GM18520 (cell line): ENCODE data around the gene AFMID.

Experiments used
- ATAC-seq: cut with Tn5 transposase; IDR thresholded peaks from one replicate; pipeline ENCODE4 v1.9.1; 2021; ENCODE audit not compliant: unreplicated experiment

AFMID gene

DNA sequence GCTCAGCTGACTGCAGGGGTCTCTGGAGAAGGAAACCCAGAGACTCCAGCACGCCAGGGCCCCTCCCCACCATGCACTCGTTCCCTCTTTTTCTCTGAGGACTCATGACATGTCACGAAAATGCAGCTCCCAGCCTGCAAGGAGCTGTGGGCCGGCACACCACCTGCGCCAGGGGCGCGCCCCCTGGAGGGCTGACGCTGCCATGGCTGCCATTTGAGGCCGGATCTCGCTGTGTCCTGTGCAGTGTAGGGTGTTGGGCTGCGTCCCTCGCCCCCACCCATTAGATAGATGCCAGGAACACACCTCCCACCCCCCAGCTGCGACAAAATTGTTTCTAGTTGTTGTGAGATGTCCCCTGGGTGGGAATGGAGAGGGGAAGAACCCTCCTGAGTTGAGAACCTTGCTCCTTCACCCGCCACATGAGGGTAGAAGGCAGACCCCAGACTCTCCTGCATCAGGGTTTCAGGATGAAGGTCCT, 10.6 kb upstream of the AFMID start:
- ATAC-seq, result no peak

DNA sequence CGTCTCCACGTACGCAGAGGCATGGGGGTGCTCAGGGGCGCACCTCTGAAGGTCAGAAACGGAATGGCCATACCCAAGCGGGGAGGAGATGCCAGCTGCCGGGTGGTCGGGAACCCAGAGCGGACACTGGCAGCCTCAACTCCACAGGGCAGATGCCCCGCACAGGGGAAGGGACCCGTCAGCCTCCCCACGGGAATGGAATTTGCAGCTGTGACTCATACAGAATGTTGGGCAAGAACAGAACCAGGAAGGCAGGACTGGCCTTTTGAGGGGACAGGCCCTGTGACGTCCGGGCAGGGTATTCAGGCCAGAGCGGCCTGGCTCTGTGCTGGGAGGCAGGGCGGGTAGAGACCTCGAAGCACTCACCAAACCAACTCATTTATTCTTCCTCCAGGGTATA, 7.8 kb upstream of the AFMID start:
- no peak for ATAC-seq

DNA sequence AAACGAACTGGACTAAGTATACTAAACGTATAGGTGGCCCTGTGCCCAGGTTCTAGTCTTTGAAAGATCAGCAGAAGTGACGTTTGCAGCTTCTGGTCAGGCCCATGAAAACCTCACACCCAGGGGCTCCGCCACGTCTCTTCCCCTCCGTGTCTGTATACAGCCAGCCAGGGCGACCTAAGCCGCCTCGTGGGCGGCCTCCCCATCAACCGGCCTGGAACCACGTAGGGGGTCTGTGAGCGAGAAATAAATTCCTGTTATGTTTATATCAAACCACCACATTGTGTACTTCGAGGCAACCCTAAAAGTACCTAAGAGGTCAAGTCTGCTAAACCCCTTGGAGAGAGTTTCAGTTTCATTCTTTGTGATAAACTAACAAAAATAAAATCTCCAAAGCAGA, 7.1 kb upstream of the AFMID start:
- ATAC-seq, result no peak

DNA sequence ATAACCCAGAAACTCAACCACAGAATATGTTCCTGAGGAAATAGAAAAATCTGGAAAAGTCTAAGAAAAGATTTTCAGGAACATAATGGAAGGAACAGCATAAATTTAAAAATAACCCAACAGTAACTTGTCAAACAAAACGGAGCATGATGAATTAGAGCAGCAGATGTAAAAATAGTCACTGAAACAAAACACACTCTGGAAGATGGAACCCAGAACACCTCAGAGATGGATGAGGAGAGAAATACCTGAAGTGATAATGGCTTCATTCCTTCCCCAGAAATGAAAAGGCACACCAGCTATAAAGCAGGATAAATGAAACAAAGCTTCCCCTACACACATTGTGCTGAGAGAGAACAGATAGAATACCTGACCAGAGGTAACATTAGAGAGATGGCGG, 6.7 kb upstream of the AFMID start:
- ATAC-seq, result no peak

DNA sequence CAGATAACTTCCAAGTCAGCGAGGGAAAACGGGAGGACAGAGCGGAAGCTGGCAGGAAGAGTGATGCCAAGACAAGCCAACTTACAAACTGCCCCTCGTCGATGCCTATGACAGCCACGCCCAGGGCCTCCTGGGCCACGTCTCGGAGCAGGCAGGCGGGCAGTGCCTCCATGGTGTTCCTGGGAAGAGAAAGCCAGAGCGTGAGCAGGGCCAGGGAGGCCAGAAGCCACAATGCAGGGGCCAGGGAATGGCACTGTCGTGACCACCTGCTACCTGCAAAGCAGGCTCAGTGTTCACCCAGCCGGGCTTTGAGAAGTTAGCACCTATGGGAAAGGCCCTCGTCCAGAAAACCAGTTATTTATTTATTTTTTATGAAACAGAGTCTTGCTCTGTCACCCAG, 4.7 kb upstream of the AFMID start:
- ATAC-seq, result no peak

DNA sequence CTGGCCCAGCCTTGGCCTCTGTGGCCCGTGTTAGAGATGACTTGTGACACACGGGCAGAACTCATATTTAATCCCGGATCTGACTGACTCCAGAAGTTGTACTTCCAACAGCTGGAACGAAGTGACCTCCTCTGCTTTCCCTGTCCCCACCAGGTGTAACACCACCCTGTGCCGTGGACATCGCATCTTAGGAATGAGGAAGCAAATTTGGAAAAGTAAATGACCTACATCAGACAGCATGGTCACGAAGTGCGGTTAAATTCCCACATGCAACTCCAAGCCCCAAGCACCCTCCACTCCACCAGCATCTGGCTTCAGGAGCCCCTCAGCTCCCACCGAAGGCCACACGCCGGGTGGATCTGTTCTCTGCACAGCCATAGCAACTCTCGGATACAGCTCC, 3.2 kb upstream of the AFMID start:
- no peak for ATAC-seq

DNA sequence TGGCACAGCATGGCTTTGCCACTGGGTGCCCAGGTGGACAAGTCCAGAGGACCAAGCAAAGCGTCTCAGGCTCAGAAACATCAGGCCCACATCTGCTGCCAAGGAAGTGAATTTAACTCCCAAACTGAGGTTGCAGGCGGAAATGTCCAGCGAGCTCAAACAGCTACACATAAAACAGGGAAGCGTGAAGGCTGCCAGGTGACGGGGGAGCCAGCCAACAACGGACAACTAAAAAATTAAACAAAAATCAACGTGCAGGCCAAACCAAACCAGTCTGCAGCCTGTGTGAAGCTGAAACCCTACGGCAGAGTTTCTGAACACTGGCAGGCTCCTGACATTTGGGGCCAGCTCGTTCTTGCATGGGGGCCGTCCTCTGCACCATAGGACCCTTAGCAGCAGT, 2.8 kb upstream of the AFMID start:
- no peak for ATAC-seq

DNA sequence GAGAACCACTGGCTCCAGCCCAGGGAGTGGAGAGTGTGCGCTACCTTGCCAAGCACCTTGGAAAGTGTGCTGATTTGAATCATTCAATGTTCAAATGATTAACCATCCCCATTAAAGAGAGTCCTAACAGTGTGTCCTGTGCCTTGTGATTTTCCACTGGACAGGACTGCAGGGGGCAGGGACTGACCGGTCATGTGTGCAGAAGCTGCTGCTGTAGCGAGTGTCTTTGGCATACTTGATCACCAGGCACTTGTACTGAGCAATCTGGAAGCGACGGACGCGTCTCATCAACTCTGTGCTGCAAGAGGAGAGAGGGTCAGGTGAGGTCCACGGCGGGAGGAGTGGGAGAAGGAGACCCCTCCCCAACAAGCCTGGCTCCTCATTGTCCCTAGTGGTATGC, 2.3 kb upstream of the AFMID start:
- ATAC-seq, result no peak

DNA sequence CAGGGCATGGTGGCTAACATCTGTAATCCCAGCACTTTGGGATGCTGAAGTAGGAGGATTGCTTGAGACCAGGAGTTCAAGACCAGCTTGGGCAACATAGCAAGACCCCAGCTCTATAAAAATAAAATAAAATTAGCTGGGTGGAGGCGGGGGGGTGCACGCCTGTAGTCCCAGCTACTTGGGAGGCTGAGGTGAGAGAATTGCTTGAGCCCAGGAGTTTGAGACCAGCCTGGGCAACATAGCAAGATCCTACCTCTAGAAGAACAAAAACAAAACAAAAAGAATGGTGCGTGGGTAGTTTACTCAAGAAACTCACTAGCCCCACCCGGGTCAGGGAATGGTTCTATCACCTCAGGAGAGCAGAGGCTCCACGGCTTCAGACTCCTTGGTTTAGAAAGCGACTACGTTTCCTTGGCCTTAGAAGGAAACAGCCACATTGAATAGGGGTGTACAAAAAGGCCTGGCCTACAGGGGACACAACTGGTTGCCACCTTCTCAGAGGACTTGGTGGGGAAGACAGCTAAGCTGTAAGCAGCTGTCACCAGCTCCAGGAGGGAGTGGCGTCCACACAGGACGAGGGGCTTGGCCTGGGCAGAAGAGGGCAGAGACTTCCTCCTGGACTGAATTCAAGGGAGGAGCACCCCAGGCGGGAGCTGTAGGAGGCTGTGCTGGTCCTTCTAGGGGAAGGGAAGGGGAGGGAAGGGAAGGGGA, 1.0 kb upstream of the AFMID start:
- no peak for ATAC-seq

DNA sequence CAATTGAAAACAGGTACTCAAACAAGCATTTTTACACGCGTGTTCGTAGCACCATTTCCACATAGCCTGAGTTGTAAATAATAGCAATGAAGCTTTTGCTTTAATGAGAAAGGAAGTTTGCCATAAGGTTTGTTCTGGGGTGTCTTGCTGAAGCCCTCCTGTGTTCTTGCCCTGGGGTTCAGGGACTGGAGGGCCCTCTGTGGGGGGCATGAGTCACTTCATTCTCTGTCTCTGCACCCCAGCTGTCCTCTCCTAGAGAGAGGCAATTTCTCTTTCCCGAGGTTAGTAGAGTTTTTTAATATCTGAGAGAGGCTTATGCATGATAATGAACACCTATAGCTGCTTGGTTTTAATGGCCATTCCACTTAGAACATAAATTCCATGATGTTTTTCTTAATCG, 9.6 kb downstream of the AFMID start:
- ATAC-seq, result no peak

DNA sequence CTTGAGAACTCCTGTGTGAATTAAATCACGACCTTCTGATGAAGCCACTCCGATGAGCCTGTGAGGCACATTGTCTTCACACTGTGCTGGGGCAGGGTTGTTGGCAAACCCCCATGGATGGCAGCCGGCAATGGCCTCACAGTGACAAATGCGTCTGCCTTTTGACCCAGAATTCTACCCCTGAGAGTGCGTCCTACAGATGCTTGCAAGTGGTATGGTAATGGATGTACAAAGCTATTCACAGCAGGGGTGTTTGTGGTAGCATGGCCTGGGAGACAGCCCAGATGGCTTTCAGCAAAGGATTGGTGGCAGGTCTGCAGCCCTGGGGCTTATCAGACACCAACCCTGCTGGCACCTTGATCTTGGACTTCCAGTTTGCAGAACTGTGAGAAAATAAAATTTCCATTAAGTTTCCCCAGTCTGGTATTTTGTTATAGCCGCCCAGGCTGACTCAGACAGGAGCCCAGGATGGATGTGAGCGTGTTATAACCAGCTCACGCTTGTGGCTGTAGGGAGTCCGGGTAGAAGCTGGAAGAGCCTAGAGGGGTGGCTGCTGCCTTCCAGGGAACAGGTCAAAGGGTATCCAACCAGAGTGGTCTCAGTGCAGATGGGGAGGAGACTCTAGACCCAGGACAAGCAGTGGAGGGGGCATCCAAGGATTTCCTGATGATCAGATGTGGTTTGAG, 10.1 kb downstream of the AFMID start:
- ATAC-seq, result no peak

DNA sequence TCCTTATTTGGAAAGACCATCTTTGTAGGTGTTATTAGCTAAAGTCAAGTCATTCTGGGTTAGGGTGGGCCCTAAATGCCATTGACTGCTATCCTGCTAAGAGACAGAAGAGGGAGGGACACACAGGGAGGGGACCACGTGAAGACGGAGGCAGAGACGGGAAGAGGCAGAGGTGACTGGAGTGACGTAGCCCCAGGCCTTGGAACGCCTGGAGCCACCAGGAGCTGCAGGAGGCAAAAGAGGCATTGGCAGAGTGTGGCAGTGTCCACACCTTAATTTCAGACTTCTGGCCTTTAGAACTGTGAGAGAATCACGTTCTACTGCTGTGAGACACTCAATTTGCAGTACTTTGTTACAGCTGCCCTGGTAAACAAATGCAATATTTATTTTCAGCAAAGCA, 13.3 kb downstream of the AFMID start:
- no peak for ATAC-seq

DNA sequence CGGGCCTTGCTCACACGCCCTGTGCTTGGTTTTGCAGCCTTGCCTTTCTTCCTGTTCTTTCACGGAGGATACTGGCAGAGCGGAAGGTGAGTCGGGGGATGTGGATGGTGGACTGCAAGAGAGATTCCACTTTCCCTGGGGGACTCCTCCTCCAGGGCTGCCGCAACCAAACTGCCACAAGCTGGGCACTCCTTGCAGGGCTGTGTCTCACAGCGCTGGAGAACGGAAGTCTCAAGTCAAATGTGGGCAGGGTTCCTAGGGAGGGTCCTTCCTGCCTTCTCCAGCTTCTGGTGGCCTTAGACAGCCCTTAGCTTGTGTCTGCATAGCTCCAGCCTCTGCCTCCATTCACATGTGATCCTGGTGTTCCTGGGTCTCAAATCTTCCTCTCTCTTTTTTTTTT, 15.5 kb downstream of the AFMID start:
- no peak for ATAC-seq

DNA sequence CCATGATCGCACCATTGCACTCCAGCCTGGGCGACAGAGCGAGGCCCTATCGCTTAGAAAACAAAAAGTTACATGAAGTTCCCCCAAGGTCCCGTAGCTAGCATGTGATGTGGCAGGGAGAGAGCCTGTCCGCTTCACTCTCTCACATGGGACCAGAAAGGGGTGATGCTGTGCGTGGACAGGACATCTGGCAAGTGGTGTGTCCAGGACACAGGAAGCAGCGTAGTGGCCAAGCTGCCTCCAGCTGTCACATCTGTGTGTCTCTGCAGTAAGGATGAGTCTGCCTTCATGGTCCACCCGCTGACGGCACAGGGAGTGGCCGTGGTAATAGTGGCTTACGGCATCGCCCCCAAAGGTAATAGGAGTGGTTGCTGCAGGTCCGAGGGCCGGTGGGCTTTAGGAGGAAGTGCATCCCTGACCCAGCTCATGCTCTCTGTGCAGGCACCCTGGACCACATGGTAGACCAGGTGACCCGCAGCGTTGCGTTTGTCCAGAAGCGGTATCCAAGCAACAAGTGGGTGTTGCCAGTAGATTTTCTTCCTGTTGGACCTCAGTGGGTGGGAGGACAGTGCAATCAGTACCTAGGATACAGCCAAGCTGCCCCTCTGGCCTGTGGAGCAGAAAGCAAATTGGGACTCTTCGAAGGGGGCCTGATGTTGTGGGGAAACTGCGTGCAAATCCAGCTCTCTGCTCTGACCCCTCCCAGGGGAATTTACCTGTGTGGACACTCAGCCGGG, 17.4 kb downstream of the AFMID start:
- no peak for ATAC-seq

DNA sequence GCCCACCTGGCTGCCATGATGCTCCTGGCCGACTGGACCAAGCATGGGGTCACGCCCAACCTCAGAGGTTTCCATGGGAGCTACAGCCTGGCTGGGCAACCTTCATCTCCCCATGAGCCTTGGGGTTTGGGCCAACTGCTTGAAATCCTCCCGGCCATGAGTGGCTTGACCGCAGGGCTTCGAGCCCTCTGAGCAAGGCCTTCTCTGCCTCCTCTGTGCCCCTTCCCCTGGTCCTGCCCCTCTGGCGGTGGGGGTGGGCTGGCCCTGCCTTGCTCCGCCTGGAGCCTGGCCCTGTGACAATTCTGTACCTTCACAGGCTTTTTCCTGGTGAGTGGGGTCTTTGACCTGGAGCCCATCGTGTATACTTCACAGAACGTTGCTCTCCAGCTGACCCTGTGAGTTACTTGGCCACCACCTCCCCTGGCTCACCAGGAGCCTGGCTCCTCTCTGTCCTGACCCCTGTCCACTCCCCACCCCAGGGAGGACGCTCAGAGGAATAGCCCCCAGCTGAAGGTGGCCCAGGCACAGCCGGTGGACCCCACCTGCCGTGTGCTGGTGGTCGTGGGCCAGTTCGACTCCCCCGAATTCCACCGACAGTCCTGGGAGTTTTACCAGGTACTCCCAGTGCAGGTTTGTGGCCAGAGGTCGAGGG, 18.1 kb downstream of the AFMID start:
- no peak for ATAC-seq

DNA sequence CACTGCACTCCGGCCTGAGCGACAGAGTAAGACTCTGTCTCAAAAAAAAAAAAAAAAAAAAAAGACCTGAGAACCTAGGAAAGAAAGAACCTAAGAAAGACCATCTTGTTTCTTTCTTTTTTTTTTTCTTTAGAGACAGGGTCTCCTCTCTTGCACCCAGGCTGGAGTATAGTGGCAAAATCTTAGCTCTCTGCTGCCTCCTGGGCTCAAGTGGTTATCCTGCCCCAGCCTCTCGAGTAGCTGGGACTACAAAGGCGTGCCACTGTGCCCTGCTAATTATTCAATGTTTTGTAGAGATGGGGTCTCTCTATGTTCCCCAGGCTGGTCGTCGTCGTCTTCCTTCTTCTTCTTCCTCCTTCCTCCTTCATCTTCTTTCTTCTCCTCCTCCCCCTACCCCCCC, 19.1 kb downstream of the AFMID start:
- no peak for ATAC-seq

DNA sequence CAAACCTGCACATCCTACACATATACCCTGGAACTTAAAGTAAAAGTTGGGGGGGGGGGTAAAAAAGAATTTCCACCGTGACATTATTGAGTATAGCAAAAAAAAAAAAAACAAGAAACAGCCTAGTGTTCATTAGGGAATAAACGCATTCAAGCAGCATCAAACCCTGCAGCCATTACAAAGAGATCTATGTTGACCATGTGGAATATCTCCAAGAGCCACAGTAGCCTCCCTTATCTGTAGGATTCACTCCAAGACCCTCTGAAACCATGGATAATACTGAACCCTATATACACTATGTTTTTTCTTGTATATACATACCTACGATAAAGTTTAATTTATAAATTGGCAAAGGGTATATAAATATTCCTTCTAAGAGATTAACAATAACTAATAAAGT, 21.3 kb downstream of the AFMID start:
- no peak for ATAC-seq

DNA sequence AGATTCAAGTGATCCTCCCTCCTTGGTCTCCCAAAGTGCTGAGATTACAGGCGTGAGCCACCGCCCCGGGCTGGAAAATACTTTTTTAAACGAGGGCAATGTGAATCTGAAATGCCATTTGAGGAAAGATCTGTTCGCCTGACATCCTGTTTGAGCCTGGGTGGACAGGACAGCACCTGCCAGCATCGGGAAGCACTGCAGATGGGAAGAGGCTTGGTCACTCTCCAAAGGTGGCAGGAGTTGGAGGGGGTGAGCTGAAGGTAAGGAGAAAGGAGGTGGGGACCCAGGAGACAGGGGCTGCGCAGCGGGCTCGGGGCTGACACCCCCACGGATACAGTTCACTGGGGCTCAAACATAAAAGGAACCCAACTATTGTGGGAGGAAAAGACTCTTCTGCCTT, 22.9 kb downstream of the AFMID start:
- ATAC-seq, result no peak

DNA sequence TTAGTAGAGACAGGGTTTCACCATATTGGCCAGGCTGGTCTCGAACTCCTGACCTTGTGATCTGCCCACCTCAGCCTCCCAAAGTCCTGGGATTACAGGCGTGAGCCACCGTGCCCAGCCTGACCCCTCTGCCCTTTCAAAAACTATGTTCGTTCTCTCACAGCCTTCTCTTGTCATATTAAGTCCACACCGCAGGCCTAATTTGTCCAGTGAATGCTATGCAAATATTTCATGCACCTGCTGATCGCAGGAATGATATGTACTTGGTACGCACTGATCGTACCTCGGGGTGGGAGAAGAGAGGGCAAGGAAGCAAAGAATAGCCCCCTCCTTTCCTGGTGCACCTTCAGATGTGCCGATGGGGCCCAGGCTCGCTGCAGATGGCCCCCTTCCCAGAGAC, 23.9 kb downstream of the AFMID start:
- ATAC-seq, result no peak

DNA sequence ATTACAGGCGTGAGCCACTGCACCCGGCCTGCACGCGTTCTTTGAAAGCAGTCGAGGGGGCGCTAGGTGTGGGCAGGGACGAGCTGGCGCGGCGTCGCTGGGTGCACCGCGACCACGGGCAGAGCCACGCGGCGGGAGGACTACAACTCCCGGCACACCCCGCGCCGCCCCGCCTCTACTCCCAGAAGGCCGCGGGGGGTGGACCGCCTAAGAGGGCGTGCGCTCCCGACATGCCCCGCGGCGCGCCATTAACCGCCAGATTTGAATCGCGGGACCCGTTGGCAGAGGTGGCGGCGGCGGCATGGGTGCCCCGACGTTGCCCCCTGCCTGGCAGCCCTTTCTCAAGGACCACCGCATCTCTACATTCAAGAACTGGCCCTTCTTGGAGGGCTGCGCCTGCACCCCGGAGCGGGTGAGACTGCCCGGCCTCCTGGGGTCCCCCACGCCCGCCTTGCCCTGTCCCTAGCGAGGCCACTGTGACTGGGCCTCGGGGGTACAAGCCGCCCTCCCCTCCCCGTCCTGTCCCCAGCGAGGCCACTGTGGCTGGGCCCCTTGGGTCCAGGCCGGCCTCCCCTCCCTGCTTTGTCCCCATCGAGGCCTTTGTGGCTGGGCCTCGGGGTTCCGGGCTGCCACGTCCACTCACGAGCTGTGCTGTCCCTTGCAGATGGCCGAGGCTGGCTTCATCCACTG, 27.0 kb downstream of the AFMID start, which contains the start of gene BIRC5:
BIRC5 (plus strand) TSS at position 238 of the 690 bp plus-strand sequence; CDS start at position 302, 64 bp downstream.
- peak; percentile 56 for ATAC-seq

DNA sequence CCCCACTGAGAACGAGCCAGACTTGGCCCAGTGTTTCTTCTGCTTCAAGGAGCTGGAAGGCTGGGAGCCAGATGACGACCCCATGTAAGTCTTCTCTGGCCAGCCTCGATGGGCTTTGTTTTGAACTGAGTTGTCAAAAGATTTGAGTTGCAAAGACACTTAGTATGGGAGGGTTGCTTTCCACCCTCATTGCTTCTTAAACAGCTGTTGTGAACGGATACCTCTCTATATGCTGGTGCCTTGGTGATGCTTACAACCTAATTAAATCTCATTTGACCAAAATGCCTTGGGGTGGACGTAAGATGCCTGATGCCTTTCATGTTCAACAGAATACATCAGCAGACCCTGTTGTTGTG, 27.5 kb downstream of the AFMID start:
- no peak for ATAC-seq
